Naive B cell (primary cell): ENCODE measurements around the gene NHSL1. TPM values are rescaled to one million over a fixed set of nuclear protein-coding genes. Genes with fewer than 3 reads are reported as not detected.

Experiments
- ATAC-seq, 2 donors: fragments of 150-1000 bp; cut with Tn5 transposase; 2 replicates each; pipeline ENCODE4 v1.10.0; 2021; ENCODE audit warnings: low read depth in 2 of 2, mild to moderate bottlenecking in 2 of 2, moderate library complexity in 2 of 2
- DNase-seq: peaks from one replicate; pipeline ENCODE4 v3.0.0; 2022
- H3K27ac Mint-ChIP-seq, 6 donors: one replicate each; pipeline ENCODE4 v1.8.0; 2020 to 2022; ENCODE audit warnings: mild to moderate bottlenecking in 6 of 6, mixed read lengths in 6 of 6, moderate library complexity in 5 of 6, inconsistent platforms in 2 of 6
- H3K27me3 Mint-ChIP-seq, 3 donors: one replicate each; pipeline ENCODE4 v1.8.0; 2021 to 2022; ENCODE audit warnings: mixed read lengths in 3 of 3, mild to moderate bottlenecking in 1 of 3
- H3K36me3 Mint-ChIP-seq, 2 donors: one replicate each; pipeline ENCODE4 v1.8.0; 2020 to 2022; ENCODE audit warnings: mixed read lengths in 2 of 2, inconsistent platforms in 1 of 2, mild to moderate bottlenecking in 1 of 2
- H3K4me1 Mint-ChIP-seq, 3 donors: one replicate each; pipeline ENCODE4 v1.8.0; 2020 to 2022; ENCODE audit warnings: mixed read lengths in 3 of 3, inconsistent platforms in 1 of 3, mild to moderate bottlenecking in 1 of 3, moderate library complexity in 1 of 3
- H3K4me3 Mint-ChIP-seq, 8 donors: one replicate each; pipeline ENCODE4 v1.8.0; 2020 to 2022; ENCODE audit warnings: mild to moderate bottlenecking in 8 of 8, mixed read lengths in 8 of 8, moderate library complexity in 8 of 8, inconsistent platforms in 2 of 8
- H3K9me3 Mint-ChIP-seq, 7 donors: one replicate each; pipeline ENCODE4 v1.8.0; 2020 to 2022; ENCODE audit warnings: mixed read lengths in 7 of 7, mild to moderate bottlenecking in 5 of 7, inconsistent platforms in 2 of 7, moderate library complexity in 1 of 7
- polyA plus RNA-seq, 6 donors: library from polyadenylated mRNA; unstranded; fragments of 300-500 nt; fragmentation: Illumina TruSeq; gene quantifications; one replicate each; pipeline ENCODE4 v1.2.3, GENCODE V29; 2021; ENCODE audit warnings: low read depth in 6 of 6

NHSL1 gene
- under 1 TPM in 1 of 6 donors, not detected in 5; 0.04 TPM for polyA plus RNA-seq

GRCh38 chr6:138499303-138500018, at the start of gene NHSL1:
NHSL1 (minus strand) TSS chr6:138499494; CDS start chr6:138499290, 204 bp downstream.
- Mint-ChIP-seq H3K4me3 (peak within 1 kb of the TSS; percentile 50 to 89 (median 81)), H3K36me3 (no peaks in the 10 kb centered on the region), H3K9me3 (no peaks in the 10 kb centered on the region), H3K4me1 (peaks cover 21 to 29% (median 22%) of the 10 kb centered on the region in 3 donors), H3K27ac (peak within 1 kb of the TSS; percentile 8 to 87 (median 62)), H3K27me3 (peaks cover 0 to 22% (median 0%) of the 10 kb centered on the region in 3 donors)
- ATAC-seq (peak; percentile 95 to 98), DNase-seq (peak; percentile 71)

- H3K9me3 Mint-ChIP-seq = no peaks in the 10 kb centered on the region
- no peaks in the 10 kb centered on the region for H3K4me1 Mint-ChIP-seq
- no peaks in the 10 kb centered on the region for H3K36me3 Mint-ChIP-seq
- ATAC-seq (no peak), DNase-seq (no peak)
- no peak overlapping the region for H3K27ac Mint-ChIP-seq
- peaks cover 0 to 18% (median 5%) of the 10 kb centered on the region in 3 donors for H3K27me3 Mint-ChIP-seq
- H3K4me3 Mint-ChIP-seq = no peak overlapping the region
Observed at GRCh38 chr6:138546733-138547185, 47.5 kb upstream of the NHSL1 start.

GRCh38 chr6:138545621-138545980, 46.3 kb upstream of the NHSL1 start:
- DNase-seq = no peak
- Mint-ChIP-seq H3K36me3 (no peaks in the 10 kb centered on the region), H3K27me3 (peaks cover 0 to 18% (median 5%) of the 10 kb centered on the region in 3 donors), H3K4me1 (no peaks in the 10 kb centered on the region), H3K9me3 (no peaks in the 10 kb centered on the region), H3K4me3 (no peak overlapping the region), H3K27ac (no peak overlapping the region)
- ATAC-seq = no peak

GRCh38 chr6:138544501-138544900, 45.2 kb upstream of the NHSL1 start:
- Mint-ChIP-seq H3K27ac (no peak overlapping the region), H3K27me3 (peaks cover 0 to 18% (median 5%) of the 10 kb centered on the region in 3 donors), H3K4me1 (no peaks in the 10 kb centered on the region), H3K9me3 (no peaks in the 10 kb centered on the region), H3K36me3 (no peaks in the 10 kb centered on the region), H3K4me3 (no peak overlapping the region)
- DNase-seq = no peak
- ATAC-seq = no peak

GRCh38 chr6:138543657-138544056, 44.4 kb upstream of the NHSL1 start:
- DNase-seq = no peak
- Mint-ChIP-seq H3K4me3 (no peak overlapping the region), H3K27ac (no peak overlapping the region), H3K27me3 (peaks cover 0 to 18% (median 5%) of the 10 kb centered on the region in 3 donors), H3K36me3 (no peaks in the 10 kb centered on the region), H3K4me1 (no peaks in the 10 kb centered on the region), H3K9me3 (no peaks in the 10 kb centered on the region)
- ATAC-seq = no peak

GRCh38 chr6:138541823-138542481, 42.7 kb upstream of the NHSL1 start:
- ATAC-seq = no peak
- no peak for DNase-seq
- no peak overlapping the region for H3K4me3 Mint-ChIP-seq
- peaks cover 0 to 10% (median 5%) of the 10 kb centered on the region in 3 donors for H3K27me3 Mint-ChIP-seq
- no peaks in the 10 kb centered on the region for H3K4me1 Mint-ChIP-seq
- H3K27ac Mint-ChIP-seq = no peak overlapping the region
- H3K9me3 Mint-ChIP-seq = no peaks in the 10 kb centered on the region
- no peaks in the 10 kb centered on the region for H3K36me3 Mint-ChIP-seq

GRCh38 chr6:138540468-138540867, 41.2 kb upstream of the NHSL1 start:
- Mint-ChIP-seq H3K9me3 (no peaks in the 10 kb centered on the region), H3K4me3 (no peak overlapping the region), H3K4me1 (no peaks in the 10 kb centered on the region), H3K27me3 (peaks cover 1 to 4% (median 2%) of the 10 kb centered on the region in 3 donors), H3K27ac (no peak overlapping the region), H3K36me3 (no peaks in the 10 kb centered on the region)
- ATAC-seq = no peak
- DNase-seq = no peak

GRCh38 chr6:138539876-138540275, 40.6 kb upstream of the NHSL1 start:
- H3K4me1 Mint-ChIP-seq = no peaks in the 10 kb centered on the region
- H3K27me3 Mint-ChIP-seq = peaks cover 0 to 7% (median 0%) of the 10 kb centered on the region in 3 donors
- H3K4me3 Mint-ChIP-seq = no peak overlapping the region
- no peak overlapping the region for H3K27ac Mint-ChIP-seq
- H3K9me3 Mint-ChIP-seq = no peaks in the 10 kb centered on the region
- ATAC-seq (no peak), DNase-seq (no peak)
- no peaks in the 10 kb centered on the region for H3K36me3 Mint-ChIP-seq

- Mint-ChIP-seq H3K27ac (no peak overlapping the region), H3K9me3 (no peaks in the 10 kb centered on the region), H3K4me1 (no peaks in the 10 kb centered on the region), H3K36me3 (no peaks in the 10 kb centered on the region), H3K27me3 (peaks cover 0 to 7% (median 0%) of the 10 kb centered on the region in 3 donors), H3K4me3 (peak overlapping the region in 1 of 8 donors; percentile 15)
- no peak for DNase-seq
- ATAC-seq = no peak
Observed at GRCh38 chr6:138538390-138539031, 39.2 kb upstream of the NHSL1 start.

- ATAC-seq (no peak), DNase-seq (no peak)
- peaks cover 0 to 7% (median 0%) of the 10 kb centered on the region in 3 donors for H3K27me3 Mint-ChIP-seq
- H3K4me3 Mint-ChIP-seq = no peak overlapping the region
- H3K36me3 Mint-ChIP-seq = no peaks in the 10 kb centered on the region
- no peaks in the 10 kb centered on the region for H3K9me3 Mint-ChIP-seq
- H3K4me1 Mint-ChIP-seq = no peaks in the 10 kb centered on the region
- no peak overlapping the region for H3K27ac Mint-ChIP-seq
Observed at GRCh38 chr6:138537106-138537505, 37.8 kb upstream of the NHSL1 start.

GRCh38 chr6:138535728-138536455, 36.6 kb upstream of the NHSL1 start:
- peaks cover 0 to 7% (median 0%) of the 10 kb centered on the region in 3 donors for H3K27me3 Mint-ChIP-seq
- ATAC-seq = no peak
- no peaks in the 10 kb centered on the region for H3K4me1 Mint-ChIP-seq
- no peaks in the 10 kb centered on the region for H3K9me3 Mint-ChIP-seq
- no peaks in the 10 kb centered on the region for H3K36me3 Mint-ChIP-seq
- no peak overlapping the region for H3K27ac Mint-ChIP-seq
- no peak for DNase-seq
- no peak overlapping the region for H3K4me3 Mint-ChIP-seq

GRCh38 chr6:138533667-138534066, 34.4 kb upstream of the NHSL1 start:
- no peak overlapping the region for H3K4me3 Mint-ChIP-seq
- DNase-seq (no peak), ATAC-seq (no peak)
- H3K9me3 Mint-ChIP-seq = no peaks in the 10 kb centered on the region
- no peaks in the 10 kb centered on the region for H3K36me3 Mint-ChIP-seq
- peaks cover 0 to 13% (median 0%) of the 10 kb centered on the region in 3 donors for H3K27me3 Mint-ChIP-seq
- H3K27ac Mint-ChIP-seq = no peak overlapping the region
- no peaks in the 10 kb centered on the region for H3K4me1 Mint-ChIP-seq

GRCh38 chr6:138531387-138531786, 32.1 kb upstream of the NHSL1 start:
- no peaks in the 10 kb centered on the region for H3K36me3 Mint-ChIP-seq
- H3K27ac Mint-ChIP-seq = no peak overlapping the region
- H3K27me3 Mint-ChIP-seq = peaks cover 0 to 13% (median 0%) of the 10 kb centered on the region in 3 donors
- no peaks in the 10 kb centered on the region for H3K4me1 Mint-ChIP-seq
- no peaks in the 10 kb centered on the region for H3K9me3 Mint-ChIP-seq
- ATAC-seq (no peak), DNase-seq (no peak)
- H3K4me3 Mint-ChIP-seq = no peak overlapping the region
